ENCODE data around the gene OVAAL. TPM values are rescaled to one million over a fixed set of nuclear protein-coding genes. Genes with fewer than 3 reads are reported as not detected.

OVAAL gene
- total and polyA plus RNA-seq, 10 of the 15 experiments (the other 5 are each of a cell fraction or from before 2014, with no cell fraction given): 0.04 to 0.33 (median 0.06) TPM; not detected in 7

DNA sequence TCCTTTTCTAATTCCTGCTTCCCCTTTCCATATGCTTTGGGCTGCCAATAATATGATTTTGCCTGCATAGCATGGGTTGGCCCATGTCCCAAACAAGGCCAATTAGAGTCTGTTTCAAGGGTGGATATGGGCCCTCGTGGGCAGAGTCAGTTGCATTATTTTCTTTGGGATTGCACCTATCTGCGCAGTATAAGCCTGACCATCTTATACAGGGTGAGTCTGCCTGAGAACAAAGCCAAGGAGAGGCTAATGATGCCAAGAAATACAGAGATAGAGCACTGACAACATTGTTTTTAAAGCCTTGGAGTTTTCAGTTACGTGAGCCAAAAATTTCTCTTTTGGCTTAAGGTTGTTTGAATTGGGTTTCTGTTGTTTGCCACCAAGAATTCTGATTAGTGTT lies 18.6 kb downstream of the OVAAL start (continued):
- TF ChIP-seq DPF2 (IDR thresholded peaks at IDR 0.05) (no peak), MTA2 (IDR thresholded peaks at IDR 0.05; ENCODE audit: low read depth) (no peak), IKZF2 (IDR thresholded peaks at IDR 0.05) (no peak), SREBF2 (IDR thresholded peaks at IDR 0.05; ENCODE audit: low read length) (no peak), STAT3 (IDR thresholded peaks at IDR 0.05; ENCODE audit: low read depth, low read length) (no peak), EED (IDR thresholded peaks at IDR 0.05; ENCODE audit: low read depth) (no peak), YBX1 (IDR thresholded peaks at IDR 0.05) (no peak), NFIC (IDR thresholded peaks at IDR 0.05; ENCODE audit: low read depth, low read length) (no peak), TCF12 (IDR thresholded peaks at IDR 0.05; ENCODE audit: low read depth, low read length) (no peak)
- TF ChIP-seq, protein P1, sequence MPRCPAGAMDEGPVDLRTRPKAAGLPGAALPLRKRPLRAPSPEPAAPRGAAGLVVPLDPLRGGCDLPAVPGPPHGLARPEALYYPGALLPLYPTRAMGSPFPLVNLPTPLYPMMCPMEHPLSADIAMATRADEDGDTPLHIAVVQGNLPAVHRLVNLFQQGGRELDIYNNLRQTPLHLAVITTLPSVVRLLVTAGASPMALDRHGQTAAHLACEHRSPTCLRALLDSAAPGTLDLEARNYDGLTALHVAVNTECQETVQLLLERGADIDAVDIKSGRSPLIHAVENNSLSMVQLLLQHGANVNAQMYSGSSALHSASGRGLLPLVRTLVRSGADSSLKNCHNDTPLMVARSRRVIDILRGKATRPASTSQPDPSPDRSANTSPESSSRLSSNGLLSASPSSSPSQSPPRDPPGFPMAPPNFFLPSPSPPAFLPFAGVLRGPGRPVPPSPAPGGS (IDR thresholded peaks at IDR 0.05; ENCODE audit: borderline replicate concordance, insufficient read depth, low read depth, low read length, poor library complexity, severe bottlenecking): no peak
- TF ChIP-seq, protein P2, sequence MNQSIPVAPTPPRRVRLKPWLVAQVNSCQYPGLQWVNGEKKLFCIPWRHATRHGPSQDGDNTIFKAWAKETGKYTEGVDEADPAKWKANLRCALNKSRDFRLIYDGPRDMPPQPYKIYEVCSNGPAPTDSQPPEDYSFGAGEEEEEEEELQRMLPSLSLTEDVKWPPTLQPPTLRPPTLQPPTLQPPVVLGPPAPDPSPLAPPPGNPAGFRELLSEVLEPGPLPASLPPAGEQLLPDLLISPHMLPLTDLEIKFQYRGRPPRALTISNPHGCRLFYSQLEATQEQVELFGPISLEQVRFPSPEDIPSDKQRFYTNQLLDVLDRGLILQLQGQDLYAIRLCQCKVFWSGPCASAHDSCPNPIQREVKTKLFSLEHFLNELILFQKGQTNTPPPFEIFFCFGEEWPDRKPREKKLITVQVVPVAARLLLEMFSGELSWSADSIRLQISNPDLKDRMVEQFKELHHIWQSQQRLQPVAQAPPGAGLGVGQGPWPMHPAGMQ (IDR thresholded peaks at IDR 0.05; ENCODE audit: borderline replicate concordance): no peak

DNA sequence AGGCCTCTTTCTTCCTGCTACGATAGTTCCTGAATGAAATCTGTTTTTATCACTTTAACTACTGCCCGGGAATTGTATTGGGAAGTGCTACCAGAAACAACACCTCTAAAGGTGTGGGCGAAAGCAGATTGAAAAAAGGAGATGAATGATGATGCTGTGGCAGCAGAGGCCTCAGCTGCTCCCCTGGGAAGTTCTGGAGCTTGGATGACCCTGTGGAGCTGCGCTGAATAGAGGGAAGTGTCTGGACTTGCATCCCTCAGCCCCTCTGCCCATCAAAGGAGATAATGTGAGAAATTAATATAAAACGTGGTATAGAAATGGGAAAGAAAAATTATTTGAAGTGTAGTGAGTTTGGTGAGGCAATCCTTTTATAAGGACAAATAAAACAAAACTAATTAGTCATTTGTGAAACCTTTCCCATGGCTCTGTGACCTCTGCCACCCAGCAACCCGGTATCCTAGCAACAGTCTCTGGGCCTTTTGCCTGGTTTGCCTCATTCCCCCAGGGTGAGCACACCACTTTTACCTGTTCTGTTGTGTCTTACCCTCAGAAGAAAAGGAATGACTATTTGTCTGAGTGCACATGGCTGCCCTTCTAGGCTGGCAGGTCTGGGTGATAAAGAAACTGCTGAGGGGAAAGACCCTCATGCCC lies 21.3 kb downstream of the OVAAL start:
- TF ChIP-seq LARP7 (IDR thresholded peaks at IDR 0.05): no peak
- no peak for TF ChIP-seq BRCA1 (IDR thresholded peaks at IDR 0.05; ENCODE audit: low read depth, low read length)
- TF ChIP-seq RFX5 (IDR thresholded peaks at IDR 0.05; ENCODE audit: low read depth, low read length): no peak
- no peak for TF ChIP-seq CREM (IDR thresholded peaks at IDR 0.05; ENCODE audit: low read depth)
- no peak for TF ChIP-seq KLF5 (IDR thresholded peaks at IDR 0.05; ENCODE audit: partially characterized antibody)
- ChIA-PET RAD21 (ENCODE audit: unreplicated experiment) (no interaction called here), POLR2A (no interaction called here), CTCF (interaction anchor here (0.7 kb wide), 1 partner anchor 86 kb away, joined by 3 read pairs; no protein-coding TSS in a partner anchor), SMC1A (ENCODE audit: uncharacterized antibody, unreplicated experiment) (no interaction called here)
- Histone ChIP-seq H3K4me1 (ENCODE audit: control insufficient read depth, insufficient read depth, low read length) (no peaks in the 10 kb centered on the region), H4K20me1 (ENCODE audit: control insufficient read depth, insufficient read depth) (no peaks in the 10 kb centered on the region), H3K27ac (ENCODE audit: control insufficient read depth, insufficient read depth) (no peak overlapping the region), H3K27me3 (replicated peaks in 1 of 2; ENCODE audit: control insufficient read depth in 2 of 2, insufficient read depth in 2 of 2, low read length in 1 of 2) (no peaks in the 10 kb centered on the region), H3K9me3 (replicated peaks; ENCODE audit: control insufficient read depth, insufficient read depth, low read length) (no peaks in the 10 kb centered on the region), H3K79me2 (ENCODE audit: control insufficient read depth, insufficient read depth, low read length) (no peaks in the 10 kb centered on the region), H3K4me3 (no peak overlapping the region), H2AFZ (ENCODE audit: control insufficient read depth, low read depth, low read length) (no peak overlapping the region), H3K9ac (ENCODE audit: control insufficient read depth, insufficient read depth, low read length) (no peak overlapping the region), H3K4me2 (ENCODE audit: control insufficient read depth, insufficient read depth) (no peak overlapping the region), H3K36me3 (ENCODE audit: control insufficient read depth in 2 of 2, insufficient read depth in 2 of 2, low read length in 1 of 2) (no peaks in the 10 kb centered on the region)
- 48% methylated on average over 6 of the region's 6 CpGs for WGBS (ENCODE audit: insufficient coverage, insufficient replicate concordance, low lambda C conversion rate, missing lambda C conversion rate)
- no peak for DNase-seq (ENCODE audit: low read depth, low spot score)
- no peak for ATAC-seq
- no peak for FAIRE-seq
- intact Hi-C loops (cut with micrococcal nuclease; ENCODE audit: unreplicated experiment): no loop called here
- in situ Hi-C loops (cut with MboI): no loop called here
- BruUV-seq (replicated peaks): no TSS peak
